Nephron (organoid): ENCODE results near the gene GINS1.

ENCODE experiments used
- H3K27ac Mint-ChIP-seq, 3 experiments: 2 replicates each; pipeline ENCODE4 v1.8.0; 2020; ENCODE audit warnings: mixed read lengths in 3 of 3, mild to moderate bottlenecking in 2 of 3, moderate library complexity in 1 of 3
- H3K27me3 Mint-ChIP-seq: 2 replicates; pipeline ENCODE4 v1.8.0; 2021; ENCODE audit warnings: low read depth, mild to moderate bottlenecking, moderate library complexity, mixed read lengths
- H3K36me3 Mint-ChIP-seq: 2 replicates; pipeline ENCODE4 v1.8.0; 2020; ENCODE audit warnings: low read depth, mixed read lengths
- H3K4me1 Mint-ChIP-seq: 2 replicates; pipeline ENCODE4 v1.8.0; 2020; ENCODE audit warnings: mixed read lengths
- H3K4me3 Mint-ChIP-seq, 3 experiments: 2 replicates each; pipeline ENCODE4 v1.8.0; 2020; ENCODE audit warnings: mild to moderate bottlenecking in 3 of 3, mixed read lengths in 3 of 3, moderate library complexity in 2 of 3
- H3K9me3 Mint-ChIP-seq: 2 replicates; pipeline ENCODE4 v1.8.0; 2020; ENCODE audit warnings: mixed read lengths
- TF ChIP-seq, protein P1 (sequence below), 3 experiments: fragments of 200-600 bp; sonication (generic); IDR thresholded peaks; one replicate each; pipeline ENCODE4 v1.5.0; 2021; ENCODE audit warnings: antibody characterized with exemption in 3 of 3; ENCODE audit not compliant: unreplicated experiment in 3 of 3

The GINS1 gene

GRCh38 chr20:25479638-25480037 is 72.2 kb downstream of the GINS1 start:
- H3K4me1 Mint-ChIP-seq = no peaks in the 10 kb centered on the region
- TF ChIP-seq, protein P1, sequence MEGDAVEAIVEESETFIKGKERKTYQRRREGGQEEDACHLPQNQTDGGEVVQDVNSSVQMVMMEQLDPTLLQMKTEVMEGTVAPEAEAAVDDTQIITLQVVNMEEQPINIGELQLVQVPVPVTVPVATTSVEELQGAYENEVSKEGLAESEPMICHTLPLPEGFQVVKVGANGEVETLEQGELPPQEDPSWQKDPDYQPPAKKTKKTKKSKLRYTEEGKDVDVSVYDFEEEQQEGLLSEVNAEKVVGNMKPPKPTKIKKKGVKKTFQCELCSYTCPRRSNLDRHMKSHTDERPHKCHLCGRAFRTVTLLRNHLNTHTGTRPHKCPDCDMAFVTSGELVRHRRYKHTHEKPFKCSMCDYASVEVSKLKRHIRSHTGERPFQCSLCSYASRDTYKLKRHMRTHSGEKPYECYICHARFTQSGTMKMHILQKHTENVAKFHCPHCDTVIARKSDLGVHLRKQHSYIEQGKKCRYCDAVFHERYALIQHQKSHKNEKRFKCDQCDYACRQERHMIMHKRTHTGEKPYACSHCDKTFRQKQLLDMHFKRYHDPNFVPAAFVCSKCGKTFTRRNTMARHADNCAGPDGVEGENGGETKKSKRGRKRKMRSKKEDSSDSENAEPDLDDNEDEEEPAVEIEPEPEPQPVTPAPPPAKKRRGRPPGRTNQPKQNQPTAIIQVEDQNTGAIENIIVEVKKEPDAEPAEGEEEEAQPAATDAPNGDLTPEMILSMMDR (IDR thresholded peaks at IDR 0.05; ENCODE audit: unreplicated experiment in 3 of 3) = no peak
- H3K4me3 Mint-ChIP-seq = no peak overlapping the region
- no peaks in the 10 kb centered on the region for H3K9me3 Mint-ChIP-seq
- peaks cover 5% of the 10 kb centered on the region for H3K27me3 Mint-ChIP-seq
- H3K36me3 Mint-ChIP-seq = peaks cover 60% of the 10 kb centered on the region
- H3K27ac Mint-ChIP-seq = no peak overlapping the region

- peaks cover 5% of the 10 kb centered on the region for H3K27me3 Mint-ChIP-seq
- peaks cover 64% of the 10 kb centered on the region for H3K36me3 Mint-ChIP-seq
- H3K9me3 Mint-ChIP-seq = no peaks in the 10 kb centered on the region
- no peak overlapping the region for H3K27ac Mint-ChIP-seq
- no peak overlapping the region for H3K4me3 Mint-ChIP-seq
- TF ChIP-seq, protein P1 (IDR thresholded peaks at IDR 0.05; ENCODE audit: unreplicated experiment in 3 of 3) = no peak
- H3K4me1 Mint-ChIP-seq = no peaks in the 10 kb centered on the region
Observed at GRCh38 chr20:25480156-25480555, 72.7 kb downstream of the GINS1 start.

- Mint-ChIP-seq H3K9me3 (no peaks in the 10 kb centered on the region), H3K36me3 (peaks cover 58% of the 10 kb centered on the region), H3K27me3 (peaks cover 5% of the 10 kb centered on the region), H3K4me1 (no peaks in the 10 kb centered on the region), H3K27ac (no peak overlapping the region), H3K4me3 (no peak overlapping the region)
- TF ChIP-seq, protein P1 (IDR thresholded peaks at IDR 0.05; ENCODE audit: unreplicated experiment in 3 of 3) = no peak
Observed at GRCh38 chr20:25480797-25481196, 73.3 kb downstream of the GINS1 start.

DNA sequence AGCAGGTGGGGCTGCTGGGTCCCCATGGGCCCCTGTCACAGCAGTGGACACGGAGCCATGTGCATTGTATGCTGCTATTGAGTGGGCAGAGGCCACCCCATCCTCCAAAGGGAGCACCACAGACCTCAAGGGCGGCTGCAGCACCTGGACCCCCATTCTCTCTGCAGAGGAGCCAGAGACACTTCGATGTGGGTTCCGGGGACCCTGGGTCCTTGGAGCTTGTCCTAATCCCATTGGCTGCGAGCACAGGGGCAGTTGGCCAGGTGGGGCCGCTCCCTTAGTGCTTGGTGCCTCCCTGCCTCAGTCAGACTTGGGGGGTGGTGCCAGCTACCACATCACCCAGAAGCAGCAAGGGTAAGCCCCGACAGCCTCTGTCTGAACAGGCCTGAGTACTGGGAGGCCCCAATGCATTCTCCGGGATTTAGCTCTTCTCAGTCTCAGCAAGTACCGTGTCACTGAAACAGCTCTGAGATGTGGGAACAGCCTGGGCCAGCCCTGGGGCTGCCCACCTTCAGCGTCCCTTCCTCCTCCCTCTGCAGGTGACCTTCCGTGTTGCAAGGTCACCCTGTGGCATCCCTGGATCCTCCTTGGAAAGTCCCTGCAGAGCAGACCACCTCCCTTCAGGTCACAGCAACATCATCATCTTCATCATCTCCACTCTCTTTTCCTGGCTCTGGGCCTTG is 73.9 kb downstream of the GINS1 start:
- TF ChIP-seq, protein P1 (IDR thresholded peaks at IDR 0.05; ENCODE audit: unreplicated experiment in 3 of 3) = no peak
- peaks cover 58% of the 10 kb centered on the region for H3K36me3 Mint-ChIP-seq
- H3K27me3 Mint-ChIP-seq = peaks cover 5% of the 10 kb centered on the region
- peaks cover 3% of the 10 kb centered on the region for H3K4me1 Mint-ChIP-seq
- H3K27ac Mint-ChIP-seq = no peak overlapping the region
- no peaks in the 10 kb centered on the region for H3K9me3 Mint-ChIP-seq
- H3K4me3 Mint-ChIP-seq = no peak overlapping the region

- TF ChIP-seq, protein P1 (IDR thresholded peaks at IDR 0.05; ENCODE audit: unreplicated experiment in 3 of 3) = no peak
- no peaks in the 10 kb centered on the region for H3K9me3 Mint-ChIP-seq
- peaks cover 5% of the 10 kb centered on the region for H3K27me3 Mint-ChIP-seq
- no peak overlapping the region for H3K27ac Mint-ChIP-seq
- H3K4me3 Mint-ChIP-seq = no peak overlapping the region
- H3K36me3 Mint-ChIP-seq = peaks cover 56% of the 10 kb centered on the region
- H3K4me1 Mint-ChIP-seq = peaks cover 5% of the 10 kb centered on the region
Observed at GRCh38 chr20:25481918-25482253, 74.4 kb downstream of the GINS1 start.

GRCh38 chr20:25483431-25484132 is 76.1 kb downstream of the GINS1 start:
- Mint-ChIP-seq H3K4me3 (no peak overlapping the region), H3K4me1 (peaks cover 5% of the 10 kb centered on the region), H3K27ac (no peak overlapping the region), H3K9me3 (no peaks in the 10 kb centered on the region), H3K36me3 (peaks cover 53% of the 10 kb centered on the region), H3K27me3 (peaks cover 5% of the 10 kb centered on the region)
- TF ChIP-seq, protein P1 (IDR thresholded peaks at IDR 0.05; ENCODE audit: unreplicated experiment in 3 of 3) = no peak
